Activated T-helper 9 cell treated with anti-CD3 and anti-CD28 coated beads, Interleukin-2, amount 50 U/mL, for 16 hours (primary cell): ENCODE results near the gene UNC13C.
"Not testable (repeated sequence)": the region's sequence is repeated elsewhere in the genome, so short reads cannot be mapped to it uniquely, and the experiment has no call there.

Source experiments
- DNase-seq: peaks from one replicate; pipeline ENCODE4 v3.0.0-alpha.2; 2020; ENCODE audit warnings: low read depth

Gene UNC13C

DNA sequence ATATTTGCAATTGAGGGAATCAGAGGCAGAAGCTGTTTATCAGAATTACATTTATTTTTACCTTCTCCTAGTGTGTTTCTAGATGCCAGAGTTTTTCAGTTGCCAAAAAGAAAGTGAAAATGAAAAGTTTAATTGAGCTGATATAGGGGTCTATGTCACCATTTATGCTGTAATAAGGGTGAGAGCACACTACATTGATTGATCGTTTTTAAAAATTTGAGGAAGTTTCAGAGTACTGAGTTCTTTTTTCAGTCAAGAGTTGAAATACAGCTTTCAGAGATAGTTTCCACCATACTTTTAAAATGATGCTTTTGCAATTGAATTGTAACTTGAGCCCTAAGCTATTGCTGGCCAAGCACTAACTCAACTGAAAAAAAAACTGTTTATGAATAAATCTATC is 326.9 kb downstream of the UNC13C start:
- no peak for DNase-seq

GRCh38 chr15:54307252-54307902 is 329.1 kb downstream of the UNC13C start:
- DNase-seq, result no peak

DNA sequence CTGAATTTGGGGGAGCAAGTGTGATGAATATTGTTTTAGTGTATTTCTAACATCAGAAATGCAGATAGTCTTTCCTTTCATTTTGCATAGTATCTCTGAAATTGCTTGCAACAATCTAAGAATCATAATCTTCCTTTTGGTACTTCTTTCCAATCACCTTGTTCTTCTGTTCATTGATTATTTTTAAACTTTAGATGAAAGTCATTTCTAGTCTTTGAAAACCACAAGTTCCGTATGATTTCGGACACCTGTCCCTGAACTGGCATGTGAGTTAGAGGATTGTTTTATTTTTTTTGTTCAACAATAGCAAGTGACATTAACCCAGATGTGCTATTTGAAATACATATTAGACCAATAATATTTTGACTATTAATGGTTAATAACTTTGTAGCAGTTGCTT is 329.7 kb downstream of the UNC13C start:
- no peak for DNase-seq

DNA sequence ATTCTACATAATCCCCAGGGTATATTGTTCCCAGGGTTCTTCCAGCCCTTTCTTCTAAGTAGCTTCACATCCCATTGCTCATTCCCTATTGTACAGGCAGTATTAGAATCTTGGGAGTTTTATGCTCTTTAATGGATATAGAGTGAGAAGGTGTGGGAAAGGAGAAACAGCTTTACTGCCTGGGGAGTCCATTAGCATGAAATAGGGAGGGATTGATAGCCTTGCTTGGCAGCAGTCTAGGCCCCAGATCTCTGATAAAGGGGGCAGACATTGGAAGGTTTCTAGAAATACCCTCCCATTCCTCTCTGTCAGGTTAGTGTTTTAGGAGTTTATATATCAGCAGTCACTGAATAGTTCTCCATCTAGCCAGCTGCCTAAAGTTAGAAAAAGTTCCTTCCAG is 334.3 kb downstream of the UNC13C start:
- DNase-seq, result no peak

- DNase-seq, result no peak
These were observed 343.2 kb downstream of the UNC13C start for GRCh38 chr15:54321426-54321825.

DNA sequence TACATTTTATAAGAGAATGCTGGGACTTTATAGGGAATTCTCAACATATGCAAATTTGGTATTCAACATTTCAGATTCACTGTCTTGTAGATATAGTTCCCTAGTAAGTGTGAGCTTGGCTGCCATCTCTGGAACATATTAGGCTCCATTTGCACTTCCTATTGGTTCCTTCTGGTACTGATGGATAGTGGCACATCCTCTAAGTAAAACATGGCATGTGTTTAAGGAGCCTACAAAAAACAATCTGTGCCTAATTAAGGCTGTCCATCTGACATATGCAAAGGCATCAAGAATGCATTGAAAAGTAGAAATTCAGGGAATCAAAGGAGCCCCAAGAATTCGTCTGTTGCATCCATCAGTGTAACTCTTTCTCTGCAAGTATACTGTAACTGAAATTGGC is 344.1 kb downstream of the UNC13C start:
- DNase-seq, result no peak

- DNase-seq, result no peak
These were observed 367.1 kb downstream of the UNC13C start for GRCh38 chr15:54345301-54345700.

GRCh38 chr15:54345827-54346226 is 367.6 kb downstream of the UNC13C start:
- no peak for DNase-seq

DNA sequence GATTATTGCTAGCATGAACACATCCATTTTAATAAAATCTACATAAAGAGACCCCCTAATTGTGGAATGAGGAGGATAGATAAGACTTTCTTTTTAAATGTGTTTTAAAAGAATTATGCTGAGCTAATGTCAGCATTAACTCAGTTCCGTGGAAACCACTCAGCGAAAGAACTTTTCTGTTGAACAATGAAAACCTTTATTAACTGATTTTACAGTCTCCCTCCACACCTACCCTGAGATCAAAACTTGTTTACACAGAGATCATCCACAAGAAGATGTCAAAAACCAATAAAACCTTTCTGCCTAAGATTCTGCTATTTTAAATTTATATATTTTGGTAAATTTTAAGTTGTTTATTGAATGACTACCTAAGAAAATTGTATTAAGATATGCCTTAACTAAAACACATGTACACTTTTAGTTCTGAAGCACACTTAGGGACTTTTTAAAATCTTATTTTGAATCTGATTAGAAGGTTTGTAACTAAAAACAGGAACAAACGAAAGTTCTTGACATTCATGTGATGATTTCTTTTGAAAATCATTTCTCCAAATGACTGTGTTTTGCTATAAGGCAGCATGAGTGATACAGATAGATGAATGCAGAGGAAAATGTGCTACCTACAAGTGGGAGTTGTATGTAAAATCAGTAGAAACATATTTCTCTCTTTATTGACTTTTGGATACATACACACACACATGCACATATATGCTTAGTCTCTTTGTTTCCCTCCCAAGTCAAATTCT is 369.0 kb downstream of the UNC13C start:
- DNase-seq, result no peak

- DNase-seq, result no peak
These were observed 375.5 kb downstream of the UNC13C start for GRCh38 chr15:54353726-54354125.

GRCh38 chr15:54354341-54354740 is 376.1 kb downstream of the UNC13C start:
- no peak for DNase-seq

DNA sequence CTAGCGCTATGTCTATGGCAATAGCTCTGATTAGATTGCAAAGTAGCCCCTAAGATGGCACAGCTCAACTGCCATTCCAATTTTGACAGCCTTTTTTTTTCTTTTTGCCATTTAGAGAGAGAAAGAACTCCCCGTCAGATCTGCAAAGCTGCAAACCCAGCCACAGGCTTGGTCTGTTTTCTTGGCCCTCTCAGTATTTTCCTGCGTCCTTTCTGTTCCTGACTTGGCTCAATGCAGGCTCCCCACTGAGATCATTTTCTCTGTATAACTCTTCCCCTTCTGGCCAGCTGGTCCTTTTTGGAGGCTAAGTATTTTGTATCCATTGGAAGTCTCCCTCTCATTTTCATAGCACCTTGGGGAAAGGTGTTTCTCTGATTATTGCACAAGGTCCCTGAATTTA is 386.7 kb downstream of the UNC13C start:
- DNase-seq, result no peak

- no peak for DNase-seq
These were observed 395.1 kb downstream of the UNC13C start for GRCh38 chr15:54373332-54373731.

DNA sequence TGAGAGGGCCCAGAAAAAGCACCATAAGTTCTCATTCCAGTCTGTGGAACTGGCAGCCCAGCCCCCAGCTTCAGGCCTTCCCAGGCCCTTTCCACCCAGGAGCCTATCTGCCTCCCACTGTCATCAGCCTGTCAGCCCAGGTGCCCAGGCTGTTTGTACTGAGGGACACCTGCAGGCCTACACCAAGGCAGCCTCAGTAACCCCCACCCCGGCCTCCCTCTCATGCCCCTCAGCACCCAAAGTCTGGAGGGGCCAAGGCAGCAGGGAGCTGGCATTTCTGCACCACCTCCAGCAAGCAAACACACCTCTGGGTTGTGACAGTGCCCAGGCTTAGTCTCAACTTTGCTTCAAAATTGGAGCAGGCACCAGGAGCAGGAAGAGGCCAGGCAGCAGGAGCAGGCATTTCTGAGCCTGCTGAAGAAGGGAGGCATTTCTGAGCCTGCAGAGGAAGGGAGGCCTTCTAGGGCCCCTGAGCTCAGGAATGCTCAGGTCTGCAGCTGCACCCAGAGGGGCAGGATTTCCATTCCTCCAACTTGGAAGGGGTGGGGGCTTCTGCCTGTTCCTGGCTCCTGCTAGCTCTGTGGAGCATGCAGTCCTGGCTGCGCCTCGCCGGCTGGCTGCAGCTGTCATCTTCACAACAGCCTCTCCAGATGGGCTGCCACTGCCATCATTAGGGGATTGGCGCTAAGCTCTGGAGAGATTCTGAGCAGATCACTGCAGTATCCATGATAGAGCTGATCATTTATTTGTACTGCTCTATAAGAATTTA is 396.1 kb downstream of the UNC13C start:
- DNase-seq, result no peak

- no peak for DNase-seq
These were observed 409.6 kb downstream of the UNC13C start for GRCh38 chr15:54387799-54388198.

DNA sequence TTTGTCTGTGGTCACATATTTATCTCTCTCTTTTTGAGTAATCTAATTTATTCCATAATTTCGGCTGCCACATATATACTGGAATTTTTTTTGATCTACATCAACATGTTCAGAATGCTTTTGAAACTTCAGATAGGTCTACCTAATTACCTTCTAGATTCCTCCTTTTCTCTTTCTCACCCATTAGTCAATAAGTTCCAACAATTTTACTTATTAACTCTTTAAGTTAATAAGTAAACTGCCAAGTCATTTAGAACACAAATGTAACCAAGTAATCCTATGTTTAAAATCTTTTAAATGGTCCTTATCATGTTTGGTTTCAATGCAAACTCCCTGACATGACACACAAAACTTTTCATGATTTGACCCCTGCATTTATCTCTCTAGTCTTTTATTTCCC is 410.5 kb downstream of the UNC13C start:
- DNase-seq, result no peak

DNA sequence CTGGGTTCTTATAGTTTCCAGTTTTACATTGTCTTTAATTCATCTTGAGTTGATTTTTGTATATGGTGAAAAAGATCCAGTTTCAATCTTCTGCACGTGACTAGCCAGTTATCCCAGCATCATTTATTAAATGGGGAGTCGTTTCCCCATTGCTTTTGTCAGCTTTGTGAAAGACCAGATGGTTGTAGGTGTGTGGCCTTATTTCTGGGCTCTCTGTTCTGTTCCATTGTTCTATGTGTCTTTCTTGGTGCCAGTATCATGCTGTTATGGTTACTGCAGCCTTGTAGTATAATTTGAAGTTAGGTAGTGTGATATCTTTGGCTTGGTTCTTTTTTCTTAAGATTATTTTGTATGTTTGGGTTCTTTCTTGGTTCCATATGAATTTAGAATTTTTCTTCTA is 432.2 kb downstream of the UNC13C start:
- no peak for DNase-seq

- DNase-seq, result no peak
These were observed 445.9 kb downstream of the UNC13C start for GRCh38 chr15:54424171-54424570.

- DNase-seq, result no peak
These were observed 450.4 kb downstream of the UNC13C start for GRCh38 chr15:54428596-54428995.

DNA sequence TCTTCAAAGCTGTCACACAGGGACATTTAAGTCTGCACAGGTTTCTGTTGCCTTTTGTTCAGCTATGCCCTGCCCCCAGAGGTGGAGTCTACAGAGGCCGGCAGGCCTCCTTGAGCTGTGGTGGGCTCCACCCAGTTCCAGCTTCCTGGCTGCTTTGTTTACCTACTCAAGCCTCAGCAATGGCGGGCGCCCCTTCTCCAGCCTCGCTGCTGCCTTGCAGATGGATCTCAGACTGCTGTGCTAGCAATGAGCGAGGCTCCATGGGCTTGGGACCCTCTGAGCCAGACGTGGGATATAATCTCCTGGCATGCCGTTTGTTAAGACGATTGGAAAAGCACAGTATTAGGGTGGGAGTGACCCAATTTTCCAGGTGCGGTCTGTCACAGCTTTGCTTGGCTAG is 472.0 kb downstream of the UNC13C start:
- not testable (repeated sequence) for DNase-seq

DNA sequence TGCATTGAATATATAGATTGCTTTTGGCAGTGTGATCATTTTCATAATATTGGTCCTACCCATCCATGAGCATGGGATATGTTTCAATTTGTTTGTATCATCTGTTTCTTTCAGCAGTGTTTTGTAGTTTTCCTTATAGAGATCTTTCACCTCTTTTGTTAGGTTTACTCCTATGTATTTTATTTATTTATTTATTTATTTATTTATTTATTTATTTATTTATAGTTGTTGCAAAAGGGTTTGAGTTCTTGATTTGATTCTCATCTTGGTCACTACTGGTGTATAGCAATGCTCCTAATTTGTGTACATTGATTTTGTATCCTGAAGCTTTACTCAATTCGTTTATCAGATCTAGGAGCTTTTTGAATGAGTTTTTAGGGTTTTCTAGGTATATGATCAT is 478.2 kb downstream of the UNC13C start:
- DNase-seq, result no peak

DNA sequence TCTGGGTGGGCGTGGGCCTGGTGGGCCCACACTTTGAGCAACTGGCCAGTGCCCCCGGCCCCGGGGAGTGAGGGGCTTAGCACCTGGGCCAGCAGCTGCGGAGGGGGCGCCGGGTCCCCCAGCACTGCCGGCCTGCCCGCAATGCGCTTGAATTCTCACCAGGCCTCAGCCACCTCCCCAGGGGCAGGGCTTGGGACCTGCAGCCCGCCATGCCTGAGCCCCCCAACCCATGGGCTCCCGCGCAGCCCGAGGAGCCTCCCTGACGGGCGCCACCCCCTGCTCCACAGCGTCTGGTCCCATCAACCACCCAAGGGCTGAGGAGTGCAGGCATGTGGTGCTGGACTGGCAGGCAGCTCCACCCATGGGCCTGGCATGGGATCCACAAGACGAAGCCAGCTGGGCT is 484.3 kb downstream of the UNC13C start:
- no peak for DNase-seq

DNA sequence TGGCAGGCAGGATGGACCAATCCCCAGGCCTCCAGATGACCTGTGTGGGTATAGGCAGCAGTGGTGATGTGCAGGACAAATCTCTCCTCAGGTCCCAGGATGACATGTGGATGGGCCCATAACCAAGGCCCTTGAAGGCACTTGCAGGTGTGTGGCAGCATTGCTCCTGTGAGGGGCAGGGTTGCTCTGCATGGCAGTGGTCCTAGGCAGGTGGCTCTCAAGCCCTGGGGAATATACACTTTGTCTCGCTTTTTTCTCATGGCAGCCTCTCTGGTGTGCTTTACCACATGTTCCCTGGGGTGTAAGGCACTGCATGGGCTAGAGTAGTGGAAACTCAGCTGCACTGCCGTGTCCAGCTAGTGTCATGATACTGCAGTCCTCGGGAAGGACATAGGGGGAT is 503.6 kb downstream of the UNC13C start:
- DNase-seq, result no peak
